Renal pelvis (tissue), 4 donors: ENCODE measurements around the gene RRP1B. TPM values are rescaled to one million over a fixed set of nuclear protein-coding genes. Genes with fewer than 3 reads are reported as not detected.
A peak's percentile ranks its signal among the peaks of the same experiment; 100 is the strongest.
"Not testable (repeated sequence)": the region's sequence is repeated elsewhere in the genome, so short reads cannot be mapped to it uniquely, and the experiment has no call there.

Experiments used
- DNase-seq: peaks from one replicate; pipeline ENCODE4 v3.0.0-alpha.2; 2013
- polyA plus RNA-seq, 3 donors: library from polyadenylated mRNA; unstranded; fragments of 120-200 nt; gene quantifications; one replicate each; pipeline ENCODE4 v1.2.1, GENCODE V29; 2013; ENCODE audit not compliant: insufficient read length in 3 of 3

RRP1B gene
- polyA plus RNA-seq, 3 donors, result 29.8 to 33.1 (median 32.0) TPM

DNA sequence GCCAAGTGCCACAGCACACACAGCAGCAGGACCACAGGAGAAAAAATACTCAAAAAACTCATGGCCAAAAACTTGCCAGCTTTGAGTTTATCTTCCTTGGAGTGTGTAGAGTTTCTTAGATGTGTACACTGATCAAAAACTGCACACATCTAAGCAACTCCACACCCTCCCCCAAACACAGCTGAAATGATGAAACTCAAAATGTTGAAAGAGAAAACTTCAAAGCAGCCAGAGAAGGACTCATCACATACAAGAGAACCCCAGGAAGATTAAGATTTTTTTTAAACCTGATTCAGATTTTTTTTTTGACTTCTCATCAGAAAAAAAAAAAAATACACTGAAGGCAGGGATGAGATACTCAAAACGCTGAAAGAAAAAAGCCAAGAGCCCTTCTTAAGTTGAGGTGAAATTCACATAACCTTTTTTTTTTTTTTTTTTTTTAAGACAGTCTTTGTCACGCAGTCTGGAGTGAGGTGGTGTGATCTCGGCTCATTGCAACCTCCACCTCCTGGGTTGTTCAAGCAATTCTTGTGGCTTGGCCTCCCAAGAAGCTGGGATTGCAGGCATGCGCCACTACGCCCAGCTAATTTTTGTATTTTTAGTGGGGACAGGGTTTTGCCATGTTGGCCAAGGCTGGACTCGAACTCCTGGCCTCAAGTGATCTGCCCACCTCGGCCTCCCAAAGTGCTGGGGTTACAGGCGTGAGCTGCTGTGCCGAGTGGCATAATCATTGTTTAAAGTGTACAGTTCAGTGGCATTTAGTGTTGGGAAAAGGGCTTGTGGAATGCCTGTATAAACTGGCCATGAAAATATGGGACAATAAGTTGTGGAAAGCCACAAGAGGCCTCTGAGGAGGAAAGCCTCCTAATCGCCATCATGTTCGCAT is 38.6 kb downstream of the RRP1B start:
- DNase-seq, result no peak

DNA sequence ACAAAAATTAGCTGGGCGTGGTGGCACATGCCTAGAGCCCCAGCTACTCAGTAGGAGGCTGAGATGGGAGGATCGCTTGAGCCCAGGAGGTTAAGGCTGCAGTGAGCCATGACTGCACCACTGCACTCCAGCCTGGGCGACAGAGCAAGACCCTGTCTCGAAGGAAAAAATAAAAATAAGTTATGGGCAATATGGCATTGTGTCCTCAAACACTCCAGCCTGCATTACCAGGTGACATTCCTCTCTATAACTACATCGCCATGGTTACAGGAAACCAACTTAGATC is 40.1 kb downstream of the RRP1B start:
- DNase-seq, result not testable (repeated sequence)

DNA sequence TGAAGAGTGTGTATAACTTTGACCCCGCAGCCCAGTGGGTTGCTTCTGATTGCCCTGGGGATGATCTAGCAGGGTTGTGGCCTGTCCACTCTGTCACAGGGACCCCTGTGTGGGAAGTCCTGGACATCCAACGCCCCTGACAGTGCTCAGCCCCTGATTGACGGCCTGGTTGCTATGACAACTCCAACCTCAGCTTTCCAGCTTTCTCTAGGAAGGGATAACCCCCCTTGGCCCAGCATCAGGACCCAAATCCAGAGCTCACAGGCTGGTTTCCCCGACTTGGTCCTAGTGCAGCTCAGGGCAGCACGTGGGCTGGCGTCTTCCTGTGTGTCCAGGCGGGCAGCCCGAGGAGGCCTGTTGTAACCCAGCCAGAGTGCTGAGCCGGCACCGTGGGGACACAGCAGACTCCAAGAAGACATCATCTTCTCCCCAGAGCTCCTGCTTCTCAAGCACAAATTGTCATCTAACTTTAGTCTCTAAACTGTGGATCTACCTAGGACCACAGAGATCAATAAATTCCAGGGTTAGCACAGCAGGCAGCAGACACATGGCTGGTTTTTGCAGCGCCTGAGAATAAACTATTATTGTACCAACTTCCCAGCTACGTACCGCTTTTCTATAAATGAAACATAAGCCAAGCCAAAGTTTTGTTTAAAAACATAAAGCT is 40.7 kb downstream of the RRP1B start:
- no peak for DNase-seq

DNA sequence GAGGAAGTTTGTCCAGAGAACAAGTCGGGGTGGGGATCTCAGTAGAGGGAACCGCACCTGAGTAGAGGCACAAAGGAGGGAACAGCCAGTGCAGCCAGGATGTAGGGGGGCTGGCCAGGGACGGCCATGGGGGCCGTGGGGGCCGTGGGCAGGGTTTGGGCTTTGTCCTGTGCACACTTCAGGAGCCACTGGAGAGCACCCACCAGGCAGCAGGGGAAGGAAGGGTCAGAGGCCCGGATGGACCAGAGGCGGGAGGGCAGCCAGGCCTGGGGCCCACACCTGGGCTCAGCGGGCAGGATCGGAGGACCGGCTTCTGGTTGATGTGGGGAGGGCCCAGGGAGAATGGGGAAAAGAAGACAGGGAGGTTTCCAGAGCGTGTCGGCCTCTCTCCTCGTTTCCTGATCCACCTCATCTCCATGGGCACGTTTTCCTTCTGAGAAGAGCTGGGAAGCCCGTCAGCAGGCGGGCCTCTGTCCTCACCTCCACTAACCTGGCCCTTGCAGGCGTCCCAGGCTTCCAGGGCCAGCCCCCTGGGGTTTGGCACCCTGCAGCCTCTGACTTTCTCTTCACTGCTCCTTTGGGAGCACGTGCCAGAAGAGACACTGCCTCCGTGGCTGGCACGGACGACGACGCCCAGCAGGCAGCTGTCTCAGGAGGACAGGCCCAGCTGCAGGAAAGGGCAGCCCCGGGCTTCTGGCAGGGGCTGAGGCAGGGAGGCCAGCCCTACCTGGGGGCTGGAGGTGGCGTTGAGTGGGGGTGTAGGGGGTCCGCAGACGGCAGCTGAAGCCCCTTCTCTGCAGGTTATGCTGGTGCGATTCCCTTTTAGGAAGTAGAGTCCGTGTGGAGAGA is 42.8 kb downstream of the RRP1B start:
- DNase-seq, result no peak

DNA sequence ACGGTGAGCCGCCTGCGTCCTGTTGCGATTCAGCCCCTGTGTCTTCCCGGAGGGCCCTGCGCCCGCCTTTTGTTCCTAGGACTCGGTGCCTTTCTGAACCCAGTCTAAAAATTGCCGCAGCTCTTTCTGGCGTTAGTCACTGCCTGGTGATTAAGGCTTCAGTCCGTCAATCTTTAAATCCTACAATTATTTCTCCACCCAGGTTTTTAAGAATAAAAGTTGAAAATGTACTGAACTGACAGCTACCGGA is 43.4 kb downstream of the RRP1B start:
- no peak for DNase-seq

DNA sequence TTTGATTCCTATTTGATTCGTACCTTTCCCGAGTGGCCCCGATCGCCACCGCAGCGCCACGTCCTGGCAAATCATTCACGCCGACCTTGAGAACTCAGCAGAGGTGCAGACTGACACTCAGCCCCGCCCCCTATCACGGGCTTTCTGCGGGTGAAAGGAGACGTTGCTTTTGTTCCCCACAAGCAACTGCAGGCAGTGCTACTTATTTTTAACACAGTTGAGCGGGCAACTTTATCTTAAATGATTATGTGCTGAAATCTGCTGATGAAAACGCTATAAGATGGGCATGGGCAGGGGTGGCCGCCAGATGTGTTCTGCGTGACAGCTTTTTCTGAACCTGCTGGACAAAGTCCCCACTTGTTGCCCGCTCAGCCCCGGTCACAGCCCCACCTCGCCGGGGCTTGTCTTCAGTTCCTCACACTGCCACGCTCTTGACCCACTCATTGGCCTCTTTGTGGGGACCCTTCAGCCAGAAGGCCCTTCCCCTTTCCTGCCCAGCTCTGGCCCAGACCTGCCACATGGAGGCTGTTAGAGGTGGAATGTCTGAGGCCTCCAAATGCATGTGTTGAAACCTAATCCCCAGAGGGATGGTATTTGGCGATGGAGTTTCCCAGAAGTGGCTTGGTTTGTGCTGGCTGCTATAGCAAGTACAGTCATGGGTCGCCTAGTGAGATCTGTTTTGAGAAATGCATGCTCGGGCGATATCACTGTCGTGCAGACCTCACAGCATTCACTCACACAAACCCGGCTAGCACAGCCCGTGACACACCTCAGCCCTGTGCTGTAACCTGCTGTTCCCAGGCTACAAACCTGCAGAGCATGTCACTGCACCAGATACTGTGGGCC is 43.9 kb downstream of the RRP1B start:
- DNase-seq, result peak; percentile 62

DNA sequence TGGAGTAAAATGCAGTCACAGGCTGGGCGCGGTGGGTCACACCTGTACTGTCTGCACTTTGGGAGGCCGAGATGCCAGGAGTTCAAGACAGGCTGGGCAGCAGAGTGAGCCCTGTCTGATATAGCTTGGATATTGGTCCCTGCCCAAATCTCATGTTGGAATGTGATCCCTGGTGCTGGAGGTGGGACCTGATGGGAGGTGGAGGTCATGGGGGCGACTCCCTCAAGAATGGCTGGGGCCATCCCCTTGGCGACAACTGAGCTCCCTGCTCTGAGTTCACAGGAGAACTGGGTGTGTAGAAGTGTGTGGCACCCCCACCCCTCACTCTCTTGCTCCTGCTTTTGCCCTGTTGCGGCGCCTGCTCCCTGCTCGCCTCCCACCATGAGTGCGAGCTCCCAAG is 48.1 kb downstream of the RRP1B start:
- DNase-seq, result no peak

DNA sequence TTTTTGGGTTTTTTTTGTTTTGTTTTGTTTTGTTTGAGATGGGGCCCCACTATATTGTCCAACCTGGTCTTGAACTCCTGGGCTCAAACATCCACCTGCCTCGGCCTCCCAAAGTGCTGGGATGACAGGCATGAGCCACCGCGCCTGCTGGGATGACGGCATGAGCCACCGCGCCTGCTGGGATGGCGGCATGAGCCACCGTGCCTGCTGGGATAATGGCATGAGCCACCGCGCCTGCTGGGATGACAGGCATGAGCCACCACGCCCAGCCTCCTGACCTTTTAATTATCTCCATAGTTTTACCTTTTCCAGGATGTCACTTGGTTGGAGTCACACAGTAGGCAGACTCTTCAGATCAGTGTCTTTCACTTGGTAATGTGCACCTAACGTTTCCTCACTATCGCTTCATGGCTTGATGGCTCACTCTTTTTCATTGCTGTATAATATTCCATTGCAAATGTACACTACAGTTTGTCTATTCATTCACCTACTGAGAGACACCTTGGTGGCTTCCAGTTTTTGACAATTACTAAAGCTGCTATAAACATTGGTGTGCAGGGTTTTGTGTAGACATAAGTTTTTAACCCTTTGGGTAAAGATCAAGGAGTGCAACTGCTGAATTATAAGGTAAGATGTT is 49.5 kb downstream of the RRP1B start:
- no peak for DNase-seq

DNA sequence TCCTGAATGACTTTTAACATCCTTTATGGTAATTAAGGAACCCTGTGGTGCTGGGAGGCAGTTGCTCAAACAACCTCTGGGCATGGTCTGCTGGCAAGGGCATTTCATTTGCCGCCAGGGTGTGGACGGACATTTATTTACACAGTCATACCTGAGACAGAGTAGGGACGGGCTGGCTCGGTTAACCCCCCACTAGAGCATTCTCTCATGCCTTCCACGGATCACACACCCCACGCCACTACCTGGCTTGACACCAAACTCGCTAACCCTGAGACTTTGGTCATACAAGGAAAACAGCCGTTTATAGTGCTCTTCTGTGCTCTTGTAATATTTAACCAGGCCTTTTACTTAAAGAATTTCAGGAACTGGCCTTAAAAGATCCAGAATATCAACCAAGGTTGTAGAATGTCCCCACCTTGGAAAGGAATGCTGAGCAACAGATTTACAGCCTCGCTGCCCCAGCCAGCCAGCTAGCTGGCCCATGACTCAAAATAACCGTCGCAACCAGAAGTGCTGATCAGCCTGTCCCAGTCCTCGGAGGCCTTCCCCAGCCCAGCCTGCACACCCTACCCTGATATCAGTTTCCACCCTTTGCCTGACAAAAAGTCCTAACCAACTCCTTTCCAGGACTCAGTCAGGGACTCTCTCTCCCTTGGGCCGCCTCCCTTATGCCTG is 53.0 kb downstream of the RRP1B start:
- peak; percentile 81 for DNase-seq

DNA sequence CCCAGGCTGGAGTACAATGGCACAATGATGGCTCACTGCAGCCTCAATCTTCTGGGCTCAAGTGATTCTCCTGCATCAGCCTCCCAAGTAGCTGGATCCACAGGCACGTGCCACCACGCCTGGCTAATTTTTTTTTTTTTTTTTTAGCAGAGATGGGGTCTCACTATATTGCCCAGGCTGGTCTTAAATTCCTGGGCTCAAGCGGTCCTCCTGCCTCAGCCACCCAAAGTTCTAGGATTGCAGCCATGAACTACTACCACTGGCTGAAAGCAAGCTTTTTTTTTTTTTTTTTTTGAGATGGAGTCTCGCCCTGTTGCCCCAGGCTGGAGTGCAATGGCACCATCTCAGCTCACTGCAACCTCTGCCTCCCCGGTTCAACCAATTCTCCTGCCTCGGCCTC is 53.8 kb downstream of the RRP1B start:
- DNase-seq, result not testable (repeated sequence)

DNA sequence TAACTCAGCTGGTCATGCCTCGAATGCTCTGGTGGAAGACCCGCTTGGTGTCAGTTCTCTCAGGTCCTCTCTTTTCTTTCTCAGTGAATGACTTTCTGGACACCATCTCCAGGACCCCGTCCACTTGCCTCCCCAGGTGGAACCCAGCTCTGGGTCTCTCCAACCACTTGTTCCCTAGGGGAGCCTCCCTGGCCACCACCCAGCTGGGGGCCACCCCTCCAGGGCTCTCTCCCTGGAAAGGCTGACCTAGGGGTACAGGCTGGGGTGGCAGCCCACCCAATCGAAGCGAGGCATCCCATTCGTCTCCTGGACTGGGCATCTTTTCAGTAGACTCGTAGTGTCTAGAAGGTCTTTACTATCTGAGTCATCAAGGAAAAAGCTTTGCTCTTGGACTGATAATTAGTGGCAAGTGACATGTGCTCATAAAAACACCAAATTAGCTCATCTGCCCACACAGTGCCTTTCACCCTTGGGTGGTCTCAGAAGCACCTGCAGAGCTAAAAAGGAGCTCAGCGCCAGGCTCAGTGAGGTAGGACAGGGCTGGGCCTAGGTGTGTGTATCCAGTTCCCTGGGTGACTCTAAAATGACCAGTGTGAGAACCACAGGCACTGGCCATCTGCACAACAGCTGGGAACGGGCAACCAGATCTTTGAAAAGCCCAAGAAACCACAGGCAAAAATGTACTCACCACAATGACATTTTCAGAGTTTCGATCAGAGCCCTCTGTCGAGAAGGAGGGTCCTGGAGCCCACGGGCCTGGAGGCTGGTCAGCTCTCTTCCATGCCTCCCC is 57.2 kb downstream of the RRP1B start:
- no peak for DNase-seq

DNA sequence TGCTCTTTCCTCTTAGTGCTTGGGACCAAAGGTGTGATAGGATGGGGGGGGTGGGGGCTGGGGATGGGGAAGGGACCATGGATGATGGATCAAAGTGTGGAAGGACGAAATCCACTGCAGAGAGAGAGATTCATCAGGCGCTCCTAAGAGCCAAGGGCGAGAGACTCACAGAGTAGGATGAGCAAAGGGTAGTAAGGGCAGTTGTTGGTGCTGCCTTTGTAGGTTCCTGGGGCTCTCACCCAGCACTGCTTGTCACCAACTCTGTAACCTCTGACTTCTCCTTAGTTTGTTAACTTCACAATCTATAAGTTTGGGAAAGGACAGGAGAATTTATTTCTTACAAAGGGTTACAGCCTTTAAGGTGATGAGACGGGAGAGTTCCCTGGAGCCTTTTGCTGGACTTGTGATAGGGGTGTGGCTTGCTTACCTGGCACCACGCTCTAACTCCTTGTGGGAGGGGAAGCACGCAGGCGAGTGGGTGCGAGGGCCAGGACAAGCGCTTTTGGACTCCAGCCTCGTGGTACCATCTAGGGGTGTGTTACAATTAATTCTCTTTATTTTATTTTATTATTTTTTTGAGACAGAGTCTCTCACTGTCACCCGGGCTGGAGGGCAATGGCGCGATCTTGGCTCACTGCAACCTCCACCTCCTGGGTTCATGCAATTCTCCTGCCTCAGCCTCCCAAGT is 58.0 kb downstream of the RRP1B start:
- no peak for DNase-seq

DNA sequence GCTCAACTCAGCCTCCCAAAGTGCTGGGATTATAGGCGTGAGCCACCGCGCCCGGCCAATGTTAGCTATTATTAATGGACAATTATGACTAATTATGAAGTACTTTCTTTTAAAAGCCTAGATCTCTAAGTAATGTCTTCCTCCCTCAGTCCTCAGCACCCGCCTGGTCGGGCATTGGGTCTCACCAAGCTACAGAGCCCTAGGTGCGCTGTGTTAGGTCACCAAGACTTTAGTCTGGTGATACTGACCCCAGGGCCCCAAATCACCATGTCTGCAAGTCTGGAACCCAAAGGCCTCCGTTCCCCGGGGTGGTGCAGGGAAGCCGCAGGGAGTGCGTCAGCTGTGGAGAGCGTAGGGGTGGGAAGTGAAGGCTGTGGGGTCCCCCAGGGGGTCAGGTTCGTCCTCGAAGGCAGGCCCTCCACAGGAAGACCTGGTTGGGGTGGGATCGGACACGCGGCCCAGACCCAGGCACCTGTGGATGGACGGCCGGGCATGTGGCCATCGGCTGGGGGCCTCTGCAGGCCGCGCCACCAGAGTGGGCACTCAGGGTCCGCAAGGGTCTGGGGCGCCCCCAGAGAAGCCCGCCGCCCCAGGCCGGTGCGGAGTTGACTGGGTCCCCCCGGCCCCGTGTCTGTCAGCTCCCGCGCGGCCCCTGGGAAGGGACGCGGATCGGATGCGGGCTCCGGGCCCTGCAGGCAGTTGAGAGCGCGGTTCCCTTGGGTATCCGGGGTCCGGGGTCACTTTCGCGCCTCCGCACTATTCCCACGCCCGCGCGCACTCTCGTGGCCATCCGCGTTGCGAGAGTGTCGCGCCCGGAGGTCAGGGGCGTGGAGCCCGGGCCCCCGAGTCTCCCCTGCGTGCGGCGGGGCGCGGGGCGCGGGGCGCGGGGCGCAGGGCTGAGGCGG is 58.9 kb downstream of the RRP1B start:
- DNase-seq, result no peak

DNA sequence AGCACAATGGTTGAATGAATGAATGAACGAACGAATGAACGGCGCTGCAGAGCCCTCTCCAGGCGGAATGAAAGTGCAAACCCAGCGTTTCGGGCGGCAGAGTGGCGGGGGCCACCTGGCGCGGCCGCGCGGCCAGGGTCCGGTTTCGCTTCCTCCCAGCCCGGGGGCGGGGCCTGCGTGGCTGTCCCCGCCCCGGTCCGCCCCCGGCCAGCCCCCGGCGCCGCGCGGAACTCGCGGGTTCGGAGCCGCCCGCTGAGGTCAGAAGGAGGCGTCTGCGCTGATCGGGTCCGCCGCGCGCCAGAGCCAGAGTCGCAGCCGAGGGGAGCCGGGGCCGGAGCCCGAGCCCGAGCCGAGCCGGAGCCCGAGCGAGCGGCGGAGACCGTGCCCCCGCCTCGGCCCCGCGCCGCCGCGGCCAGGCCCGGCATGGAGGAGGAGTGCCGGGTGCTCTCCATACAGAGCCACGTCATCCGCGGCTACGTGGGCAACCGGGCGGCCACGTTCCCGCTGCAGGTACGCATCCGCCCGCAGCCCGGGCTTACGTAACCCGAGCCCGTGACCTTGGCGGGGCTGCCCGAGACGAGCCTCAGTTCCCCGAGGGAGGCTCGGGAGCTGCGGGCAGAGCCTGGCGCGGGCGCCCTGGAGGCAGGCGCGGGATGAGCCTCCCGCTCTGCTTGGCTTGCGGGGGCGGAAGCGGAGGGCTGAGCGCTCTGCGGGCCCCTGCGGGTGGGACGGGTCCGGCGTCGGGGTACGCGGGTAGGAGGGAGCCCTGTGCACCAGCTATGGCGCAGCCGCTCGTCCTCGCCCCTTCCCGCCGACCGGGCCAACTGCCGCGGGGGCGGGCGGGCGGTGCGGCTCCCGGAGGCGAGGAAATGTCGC is 59.8 kb downstream of the RRP1B start, which contains the start of gene PDXK:
Gene PDXK (plus strand): TSS at position 258 of the 876 bp plus-strand sequence. CDS start 166 bp downstream, at position 424.
- peak; percentile 84 for DNase-seq

DNA sequence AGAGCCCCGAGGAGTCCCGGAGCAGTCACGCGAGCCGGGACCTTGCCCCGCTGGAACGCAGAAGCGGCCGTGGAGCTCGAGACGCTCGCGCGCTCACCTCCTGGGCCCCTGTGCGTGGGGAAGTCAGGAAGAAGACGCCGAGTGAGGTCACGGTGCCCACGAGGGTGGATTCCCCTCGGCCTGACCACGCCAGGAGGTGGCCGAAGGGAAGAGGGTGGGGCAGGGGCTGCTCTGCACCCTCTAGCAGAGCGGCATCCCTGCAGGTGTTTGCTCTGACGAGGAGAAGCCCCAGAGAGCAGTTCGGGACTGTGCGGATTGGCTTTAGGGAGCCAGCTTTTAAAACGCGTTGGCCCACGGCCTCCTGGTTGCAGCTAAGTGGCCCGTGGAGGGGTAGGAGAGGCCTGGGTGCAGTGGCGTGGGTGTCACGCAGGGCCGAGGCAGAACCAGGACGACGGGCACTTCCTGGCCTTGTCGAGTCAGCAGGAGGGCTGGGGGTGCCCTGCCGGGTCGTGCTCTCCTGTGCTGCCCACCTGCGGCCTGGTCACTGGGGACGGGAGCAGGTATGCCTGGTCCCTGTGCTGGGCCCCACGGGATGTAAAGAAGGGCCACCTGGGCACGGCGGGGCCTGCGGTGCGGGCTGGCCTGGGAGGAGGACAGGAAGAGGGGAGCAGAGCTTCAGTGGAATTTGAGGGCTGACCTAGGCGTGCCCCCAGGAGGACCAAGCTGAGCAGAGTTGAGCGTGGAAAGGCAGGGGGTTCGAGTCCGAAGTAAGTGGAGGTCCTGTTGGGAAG is 60.6 kb downstream of the RRP1B start:
- DNase-seq, result no peak

DNA sequence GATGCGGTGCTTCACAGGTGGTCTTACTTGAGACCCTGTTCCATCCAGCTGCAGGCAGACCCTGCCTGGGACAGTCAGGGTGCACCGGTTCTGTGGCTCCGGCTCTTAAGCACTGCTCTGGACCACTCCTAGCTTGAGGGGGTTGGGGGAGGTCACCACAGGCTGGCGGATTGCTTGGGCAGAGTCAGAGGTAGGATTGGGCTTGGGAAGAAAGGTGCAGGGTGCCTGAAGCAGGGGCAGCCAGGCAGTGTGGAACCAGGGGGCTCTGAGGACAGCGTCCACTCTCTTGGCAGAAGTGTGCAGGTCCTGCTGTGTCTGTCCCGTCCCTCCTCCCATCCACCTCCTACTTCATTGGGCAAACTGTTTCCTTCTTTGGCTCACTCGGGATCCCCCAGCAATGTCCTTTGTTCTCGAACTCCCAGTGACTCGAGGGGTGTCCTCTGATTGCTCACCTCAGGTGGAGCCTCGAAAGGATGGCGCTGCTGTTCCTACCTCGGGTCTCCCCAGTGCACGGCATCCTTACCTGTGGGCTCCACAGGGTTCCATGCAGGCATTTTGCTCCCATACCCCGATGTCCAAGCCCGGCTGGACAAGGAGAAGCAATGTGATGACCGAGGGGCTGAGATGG is 61.3 kb downstream of the RRP1B start:
- no peak for DNase-seq
